ENCODE results near the gene AK8. TPM values are rescaled to one million over a fixed set of nuclear protein-coding genes. Genes with fewer than 3 reads are reported as not detected.

Gene AK8
- total and polyA plus RNA-seq, 2 of the 4 experiments (the other 2 are of a cell fraction): under 0.01 to 0.09 TPM

Other genes with a start within 250 kb of the AK8 start
- gene DDX31, start 208.3 kb downstream of the AK8 start, total RNA-seq (2012; rRNA removed): 12.5 and 14.0 TPM in 2 replicates
- gene DDX31, start 208.3 kb downstream of the AK8 start, polyA plus RNA-seq (2012; rRNA removed): 9.5 and 10.7 TPM in 2 replicates
- gene GTF3C4, start 207.8 kb downstream of the AK8 start, total RNA-seq (2012; rRNA removed): 16.5 and 18.1 TPM in 2 replicates
- 3.8 and 4.7 TPM in 2 replicates for gene GTF3C4, start 207.8 kb downstream of the AK8 start, polyA plus RNA-seq (2012; rRNA removed)
- 0.90 and 1.1 TPM in 2 replicates for gene SPACA9, start 614 bp upstream of the AK8 start, total RNA-seq (2012; rRNA removed)
- gene SPACA9, start 614 bp upstream of the AK8 start, polyA plus RNA-seq (2012; rRNA removed): 4.3 and 4.9 TPM in 2 replicates
- 44.2 and 56.3 TPM in 2 replicates for gene TSC1, start 66.3 kb upstream of the AK8 start, total RNA-seq (2012; rRNA removed)
- gene TSC1, start 66.3 kb upstream of the AK8 start, polyA plus RNA-seq (2012; rRNA removed): 24.0 and 25.7 TPM in 2 replicates
- not detected in 2 replicates for gene GFI1B, start 100.4 kb upstream of the AK8 start, total RNA-seq (2012; rRNA removed)
- gene GFI1B, start 100.4 kb upstream of the AK8 start, polyA plus RNA-seq (2012; rRNA removed): 0.02 TPM in 1 of 2 replicates, not detected in the other
- gene GTF3C5, start 152.7 kb upstream of the AK8 start, total RNA-seq (2012; rRNA removed): 49.1 and 51.1 TPM in 2 replicates
- gene GTF3C5, start 152.7 kb upstream of the AK8 start, polyA plus RNA-seq (2012; rRNA removed): 50.7 and 52.3 TPM in 2 replicates
- gene CEL, start 183.7 kb upstream of the AK8 start, total RNA-seq (2012; rRNA removed): under 0.01 TPM in 2 replicates
- 0.67 and 0.75 TPM in 2 replicates for gene CEL, start 183.7 kb upstream of the AK8 start, polyA plus RNA-seq (2012; rRNA removed)
- 12.2 and 13.1 TPM in 2 replicates for gene RALGDS, start 243.0 kb upstream of the AK8 start, total RNA-seq (2012; rRNA removed)
- gene RALGDS, start 243.0 kb upstream of the AK8 start, polyA plus RNA-seq (2012; rRNA removed): 36.9 and 37.2 TPM in 2 replicates

Data from IMR-90 (cell line).